ENCODE data around the gene ADAMTS6.

Gene ADAMTS6

GRCh38 chr5:65133477-65134110, 348.1 kb downstream of the ADAMTS6 start:
- no peak for TF ChIP-seq CTCF (IDR thresholded peaks at IDR 0.05; ENCODE audit: low read length, missing control alignments)
- no peak for DNase-seq (ENCODE audit: low read depth)
- H3K4me3 ChIP-seq (replicated peaks; ENCODE audit: low read depth, low read length): no peak overlapping the region

GRCh38 chr5:65132386-65132785, 349.3 kb downstream of the ADAMTS6 start:
- H3K4me3 ChIP-seq (replicated peaks; ENCODE audit: low read depth, low read length): no peak overlapping the region
- no peak for TF ChIP-seq CTCF (IDR thresholded peaks at IDR 0.05; ENCODE audit: low read length, missing control alignments)
- DNase-seq (ENCODE audit: low read depth): no peak

- TF ChIP-seq CTCF (IDR thresholded peaks at IDR 0.05; ENCODE audit: low read length, missing control alignments): no peak
These were observed 353.5 kb downstream of the ADAMTS6 start for GRCh38 chr5:65128226-65128625.

GRCh38 chr5:65127161-65127901, 354.4 kb downstream of the ADAMTS6 start:
- peak; percentile 29 for DNase-seq (ENCODE audit: low read depth)
- no peak overlapping the region for H3K4me3 ChIP-seq (replicated peaks; ENCODE audit: low read depth, low read length)
- no peak for TF ChIP-seq CTCF (IDR thresholded peaks at IDR 0.05; ENCODE audit: low read length, missing control alignments)

More at GRCh38 chr5:65128226-65128625, 353.5 kb downstream of the ADAMTS6 start:
- H3K4me3 ChIP-seq (replicated peaks; ENCODE audit: low read depth, low read length): no peak overlapping the region
- no peak for DNase-seq (ENCODE audit: low read depth)

GRCh38 chr5:65126542-65127069, 355.1 kb downstream of the ADAMTS6 start:
- DNase-seq (ENCODE audit: low read depth): no peak
- TF ChIP-seq CTCF (IDR thresholded peaks at IDR 0.05; ENCODE audit: low read length, missing control alignments): no peak
- no peak overlapping the region for H3K4me3 ChIP-seq (replicated peaks; ENCODE audit: low read depth, low read length)

- TF ChIP-seq CTCF (IDR thresholded peaks at IDR 0.05; ENCODE audit: low read length, missing control alignments): no peak
- peak; percentile 56 for DNase-seq (ENCODE audit: low read depth)
- no peak overlapping the region for H3K4me3 ChIP-seq (replicated peaks; ENCODE audit: low read depth, low read length)
These were observed 355.9 kb downstream of the ADAMTS6 start for GRCh38 chr5:65125591-65126541.

Measured in fibroblast of pulmonary artery (primary cell).